ENCODE data around the gene DEFB129. TPM values are rescaled to one million over a fixed set of nuclear protein-coding genes. Genes with fewer than 3 reads are reported as not detected.
A peak's percentile ranks its signal among the peaks of the same experiment; 100 is the strongest.
"Not testable (repeated sequence)": the region's sequence is repeated elsewhere in the genome, so short reads cannot be mapped to it uniquely, and the experiment has no call there.

The DEFB129 gene, protein sequence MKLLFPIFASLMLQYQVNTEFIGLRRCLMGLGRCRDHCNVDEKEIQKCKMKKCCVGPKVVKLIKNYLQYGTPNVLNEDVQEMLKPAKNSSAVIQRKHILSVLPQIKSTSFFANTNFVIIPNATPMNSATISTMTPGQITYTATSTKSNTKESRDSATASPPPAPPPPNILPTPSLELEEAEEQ
- total RNA-seq = not detected
- long read RNA-seq = 0 reads

GRCh38 chr20:226958-227357, at the start of gene DEFB129:
TSS of gene DEFB129 (plus strand) at chr20:227258. CDS start at chr20:227289, 31 bp downstream.
- no peak for ATAC-seq (ENCODE audit: poor library complexity)
- intact Hi-C loops (cut with DNase I) = no loop called here
- no peak for DNase-seq

DNA sequence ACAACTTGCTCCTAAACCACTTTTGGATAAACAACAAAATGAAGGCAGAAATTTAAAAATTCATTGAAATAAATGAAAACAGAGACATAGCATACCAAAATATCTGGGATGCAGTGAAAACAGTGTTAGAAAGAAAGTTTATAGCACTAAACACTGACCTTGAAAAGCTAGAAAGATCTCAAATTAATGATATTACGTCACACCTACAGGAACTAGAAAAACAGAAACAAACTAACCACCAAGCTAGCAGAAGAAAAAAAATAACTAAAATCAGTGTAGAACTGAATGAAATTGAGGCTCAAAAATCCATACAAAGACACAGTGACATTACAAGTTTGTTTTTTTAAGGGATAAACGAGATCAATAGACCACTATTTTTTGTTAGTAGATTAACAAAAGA, 42.8 kb upstream of the DEFB129 start:
- DNase-seq = no peak
- intact Hi-C loops (cut with DNase I) = no loop called here
- ATAC-seq (ENCODE audit: poor library complexity) = no peak

- DNase-seq (no peak), ATAC-seq (ENCODE audit: poor library complexity) (no peak)
- intact Hi-C loops (cut with DNase I) = no loop called here
Observed at GRCh38 chr20:187733-188132, 39.3 kb upstream of the DEFB129 start.

DNA sequence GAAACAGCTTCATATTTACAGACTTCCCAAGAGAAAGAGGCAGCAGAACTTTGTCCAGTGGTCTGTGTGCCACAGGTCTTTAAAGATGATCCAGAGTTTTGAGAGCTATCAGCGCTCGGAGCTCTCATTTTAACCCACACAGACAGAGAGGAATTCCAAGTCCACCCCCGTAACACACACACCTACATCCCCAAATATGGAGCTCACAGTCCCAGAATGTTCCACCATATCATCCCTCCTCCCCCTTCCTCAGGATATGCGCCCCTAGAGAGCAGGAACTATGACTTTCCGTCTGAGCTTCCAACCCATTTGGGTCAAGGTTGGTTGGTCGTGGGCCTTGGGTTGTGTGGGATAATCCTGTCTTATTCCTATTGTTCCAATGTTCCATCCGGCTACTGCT, 37.4 kb upstream of the DEFB129 start, which contains the start of gene DEFB128:
Gene DEFB128, minus strand, starts transcription at position 101 of the 400 bp plus-strand sequence. Its CDS starts 88 bp downstream, at position 13.
- intact Hi-C loops (cut with DNase I) = no loop called here
- no peak for DNase-seq
- ATAC-seq (ENCODE audit: poor library complexity) = no peak

- ATAC-seq (ENCODE audit: poor library complexity) = no peak
- intact Hi-C loops (cut with DNase I) = no loop called here
Observed at GRCh38 chr20:198225-198624, 28.8 kb upstream of the DEFB129 start.

GRCh38 chr20:199996-200395, 27.1 kb upstream of the DEFB129 start:
- DNase-seq (no peak), ATAC-seq (ENCODE audit: poor library complexity) (no peak)
- intact Hi-C loops (cut with DNase I) = no loop called here

More at GRCh38 chr20:198225-198624, 28.8 kb upstream of the DEFB129 start:
- no peak for DNase-seq

- ATAC-seq (ENCODE audit: poor library complexity); DNase-seq; intact Hi-C loops (cut with DNase I): not testable (repeated sequence)
Observed at GRCh38 chr20:203630-204029, 23.4 kb upstream of the DEFB129 start.

GRCh38 chr20:208942-209566, 18.0 kb upstream of the DEFB129 start:
- intact Hi-C loops (cut with DNase I) = no loop called here
- ATAC-seq (ENCODE audit: poor library complexity) (peak; percentile 74), DNase-seq (no peak)

- ATAC-seq (ENCODE audit: poor library complexity) = no peak
- intact Hi-C loops (cut with DNase I) = no loop called here
- DNase-seq = no peak
Observed at GRCh38 chr20:210809-211502, 16.1 kb upstream of the DEFB129 start.

GRCh38 chr20:214383-214782, 12.7 kb upstream of the DEFB129 start:
- intact Hi-C loops (cut with DNase I) = no loop called here
- ATAC-seq (ENCODE audit: poor library complexity) = no peak
- no peak for DNase-seq

DNA sequence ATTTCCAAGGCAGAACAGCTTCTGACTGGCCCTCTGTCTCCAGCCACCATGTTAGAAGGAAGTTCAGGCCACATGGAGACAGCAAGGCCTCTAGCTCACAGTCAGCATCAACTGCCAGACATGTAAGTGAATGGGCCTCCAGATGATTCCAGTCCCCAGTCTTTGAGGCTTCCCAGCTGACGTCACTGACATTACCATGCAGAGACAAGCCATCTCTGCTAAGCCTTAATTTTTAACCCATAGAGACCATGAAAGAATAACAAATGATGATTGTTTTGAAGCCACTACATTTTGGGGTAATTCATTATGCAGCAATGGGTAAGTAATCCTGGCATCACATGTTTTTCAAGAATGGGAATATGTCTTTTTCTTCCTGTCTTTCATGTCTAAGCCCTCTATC, 11.3 kb upstream of the DEFB129 start:
- intact Hi-C loops (cut with DNase I) = no loop called here
- DNase-seq (no peak), ATAC-seq (ENCODE audit: poor library complexity) (no peak)

- peak; percentile 77 for ATAC-seq (ENCODE audit: poor library complexity)
- intact Hi-C loops (cut with DNase I) = no loop called here
- no peak for DNase-seq
Observed at GRCh38 chr20:217266-217665, 9.8 kb upstream of the DEFB129 start.

- DNase-seq = no peak
- peak; percentile 69 for ATAC-seq (ENCODE audit: poor library complexity)
- intact Hi-C loops (cut with DNase I) = no loop called here
Observed at GRCh38 chr20:219290-220115, 7.6 kb upstream of the DEFB129 start.

GRCh38 chr20:221258-221830, 5.7 kb upstream of the DEFB129 start:
- no peak for ATAC-seq (ENCODE audit: poor library complexity)

DNA sequence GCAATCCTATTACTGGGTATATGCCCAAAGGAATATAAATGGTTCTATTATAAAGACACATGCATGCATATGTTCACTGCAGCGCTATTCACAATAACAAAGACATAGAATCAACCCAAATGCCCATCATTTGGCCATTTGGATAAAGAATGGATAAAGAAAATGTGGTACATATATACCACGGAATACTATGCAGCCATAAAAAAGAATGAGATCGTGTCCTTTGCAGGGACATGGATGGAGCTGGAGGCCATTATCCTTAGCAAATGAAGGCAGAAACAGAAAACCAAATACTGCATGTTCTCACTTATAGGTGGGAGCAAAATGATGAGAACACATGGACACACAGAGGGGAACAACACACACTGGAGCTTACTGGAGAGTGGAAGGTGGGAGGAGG, 1.2 kb upstream of the DEFB129 start:
- DNase-seq; ATAC-seq (ENCODE audit: poor library complexity); intact Hi-C loops (cut with DNase I): not testable (repeated sequence)

More at GRCh38 chr20:221258-221830, 5.7 kb upstream of the DEFB129 start:
- DNase-seq = no peak
- intact Hi-C loops (cut with DNase I) = no loop called here

DNA sequence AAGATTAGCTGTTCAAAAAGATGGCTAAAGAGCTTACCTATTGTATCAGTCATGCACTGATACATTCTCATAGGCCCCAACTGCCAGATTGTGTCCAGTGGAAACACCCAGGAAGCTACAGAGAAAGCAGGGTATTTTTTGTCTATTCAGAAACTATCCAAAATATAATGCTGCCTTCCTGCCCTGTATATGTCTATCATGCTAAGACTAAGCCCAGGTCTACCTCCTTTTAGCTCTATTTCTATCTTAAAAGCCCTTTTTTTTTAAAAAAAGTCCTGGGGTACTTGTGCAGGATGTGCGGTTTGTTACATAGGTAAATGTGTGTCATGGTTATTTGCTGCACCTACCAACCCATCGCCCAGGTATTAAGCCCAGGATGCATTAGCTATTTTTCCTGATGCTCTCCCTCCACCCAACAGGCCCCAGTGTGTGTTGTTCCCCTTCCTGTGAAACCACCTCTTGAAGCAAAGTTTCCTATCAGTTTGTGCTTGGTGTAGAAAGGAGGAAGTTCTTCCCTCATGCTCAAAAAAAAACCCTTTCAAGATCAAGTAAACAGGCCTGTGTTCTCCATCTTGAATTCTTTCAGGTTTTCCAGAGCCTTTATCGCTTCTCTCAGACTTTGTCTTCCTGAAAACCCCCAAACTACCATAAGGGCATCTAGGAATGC, 514 bp downstream of the DEFB129 start:
- DNase-seq = no peak
- intact Hi-C loops (cut with DNase I) = no loop called here
- no peak for ATAC-seq (ENCODE audit: poor library complexity)

DNA sequence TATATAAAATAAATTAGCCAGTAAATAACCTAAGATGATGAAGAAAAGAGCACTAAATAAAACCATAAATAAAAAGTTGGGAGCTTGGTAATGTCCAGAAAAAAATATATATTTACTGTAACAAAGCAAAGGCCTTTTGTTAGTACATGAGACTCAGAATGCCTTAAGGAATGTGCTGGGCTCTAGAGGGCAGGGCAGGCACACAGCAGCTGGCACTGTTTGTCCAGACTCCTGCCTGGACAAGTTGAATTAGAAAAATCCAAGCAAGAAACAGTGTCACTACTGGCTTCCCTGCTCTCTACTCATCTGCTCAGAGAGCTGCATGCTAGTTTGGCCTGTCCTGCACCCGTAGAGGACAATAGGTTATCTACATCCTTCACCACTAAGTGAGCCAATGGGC, 8.8 kb downstream of the DEFB129 start:
- intact Hi-C loops (cut with DNase I) = no loop called here
- DNase-seq = peak; percentile 42
- ATAC-seq (ENCODE audit: poor library complexity) = peak; percentile 68

DNA sequence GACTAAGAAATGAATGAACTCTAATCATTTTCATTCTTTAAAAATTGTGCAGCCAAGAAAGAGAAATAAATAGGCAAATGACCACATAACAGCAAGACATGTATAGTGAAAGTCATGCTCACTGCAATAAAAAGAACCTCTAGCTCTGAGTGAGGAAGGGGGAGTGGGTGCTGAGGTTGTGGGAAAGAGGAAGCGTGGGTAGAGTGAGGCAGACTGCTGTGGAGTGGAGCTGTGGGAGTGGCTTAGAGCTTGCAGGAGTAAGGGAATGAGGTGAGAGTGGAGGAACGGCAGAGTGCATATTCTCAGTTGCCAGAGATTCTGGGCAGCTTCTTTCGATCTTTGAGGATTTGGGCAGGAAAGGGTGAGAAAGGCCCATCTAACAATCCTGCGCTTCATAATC, 10.4 kb downstream of the DEFB129 start:
- intact Hi-C loops (cut with DNase I) = no loop called here
- ATAC-seq (ENCODE audit: poor library complexity) = no peak
- no peak for DNase-seq
